ENCODE data around the gene ZC3H7A. TPM values are rescaled to one million over a fixed set of nuclear protein-coding genes. Genes with fewer than 3 reads are reported as not detected.
"Not testable (repeated sequence)": the region's sequence is repeated elsewhere in the genome, so short reads cannot be mapped to it uniquely, and the experiment has no call there.

Gene ZC3H7A
- total and polyA plus RNA-seq, 8 donors, result 20.0 to 39.6 (median 30.2) TPM

- Histone ChIP-seq H3K27ac (no peak overlapping the region), H3K36me3 (peaks cover 3 to 29% (median 25%) of the 10 kb centered on the region in 3 donors), H3K27me3 (no peaks in the 10 kb centered on the region), H3K4me1 (no peaks in the 10 kb centered on the region), H3K4me3 (no peak overlapping the region), H3K9me3 (no peaks in the 10 kb centered on the region)
- FAIRE-seq (no peak), ATAC-seq (peak in 2 of 4 donors; percentile 22 to 38), DNase-seq (no peak)
- intact Hi-C loops (cut with DNase I), result no loop called here
- no peak for TF ChIP-seq CTCF (IDR thresholded peaks at IDR 0.05)
- WGBS, 2 donors, result 77 to 80% methylated on average over 6 of the region's 6 CpGs
Measured at GRCh38 chr16:11833951-11834695, 37.1 kb upstream of the ZC3H7A start.

- ATAC-seq (no peak), DNase-seq (no peak), FAIRE-seq (no peak)
- H3K36me3 ChIP-seq, result no peaks in the 10 kb centered on the region
- intact Hi-C loops (cut with DNase I), result no loop called here
- WGBS, 2 donors, result 75 to 80% methylated on average over 5 of the region's 5 CpGs
- H3K27ac ChIP-seq, result no peak overlapping the region
- no peaks in the 10 kb centered on the region for H3K9me3 ChIP-seq
- H3K4me1 ChIP-seq, result no peaks in the 10 kb centered on the region
- H3K4me3 ChIP-seq, result no peak overlapping the region
- H3K27me3 ChIP-seq, result no peaks in the 10 kb centered on the region
- no peak for TF ChIP-seq CTCF (IDR thresholded peaks at IDR 0.05)
Measured at GRCh38 chr16:11828696-11829095, 31.6 kb upstream of the ZC3H7A start.

- H3K27me3 ChIP-seq; H3K4me1 ChIP-seq; FAIRE-seq; H3K9me3 ChIP-seq; H3K27ac ChIP-seq; ATAC-seq; intact Hi-C loops (cut with DNase I); H3K4me3 ChIP-seq; H3K36me3 ChIP-seq: not testable (repeated sequence)
- peak in 1 of 6 donors; percentile 16 for DNase-seq
- 89 to 96% methylated on average over 13 of the region's 13 CpGs for WGBS, 2 donors
Measured at GRCh38 chr16:11825520-11826165, 28.6 kb upstream of the ZC3H7A start.

DNA sequence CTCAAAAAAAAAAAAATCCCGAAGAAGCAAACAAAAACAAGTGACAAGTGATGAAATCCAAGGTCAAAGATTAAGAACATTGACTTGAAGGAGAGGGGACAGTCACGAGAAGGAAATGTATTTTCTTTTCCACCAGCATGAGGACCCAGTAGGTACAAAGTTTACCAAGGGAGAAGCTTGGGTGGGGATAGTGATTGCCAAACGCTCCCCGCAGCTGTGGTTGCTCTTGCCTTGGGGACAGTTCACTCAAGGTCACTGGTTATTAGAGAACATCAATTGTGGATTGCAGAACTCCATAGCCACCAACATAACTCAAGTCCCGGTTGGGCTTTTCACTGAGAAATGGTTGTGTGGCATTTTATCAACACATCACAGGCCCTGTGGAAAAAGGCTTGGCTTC lies 27.3 kb upstream of the ZC3H7A start:
- Histone ChIP-seq H3K9me3 (no peaks in the 10 kb centered on the region), H3K27ac (peak overlapping the region in 1 of 4 donors; percentile 7), H3K4me3 (no peak overlapping the region), H3K27me3 (no peaks in the 10 kb centered on the region), H3K36me3 (no peaks in the 10 kb centered on the region), H3K4me1 (no peaks in the 10 kb centered on the region)
- peak; percentile 83 to 91 (median 86) for ATAC-seq
- intact Hi-C loops (cut with DNase I), result no loop called here
- no peak for TF ChIP-seq CTCF (IDR thresholded peaks at IDR 0.05)
- 9 to 14% methylated on average over 5 of the region's 5 CpGs for WGBS, 2 donors
- DNase-seq, result peak in 5 of 6 donors; percentile 20 to 41 (median 30)
- FAIRE-seq, result no peak

GRCh38 chr16:11823645-11824044 lies 26.6 kb upstream of the ZC3H7A start:
- WGBS, 2 donors, result 90 to 96% methylated on average over 5 of the region's 5 CpGs

DNA sequence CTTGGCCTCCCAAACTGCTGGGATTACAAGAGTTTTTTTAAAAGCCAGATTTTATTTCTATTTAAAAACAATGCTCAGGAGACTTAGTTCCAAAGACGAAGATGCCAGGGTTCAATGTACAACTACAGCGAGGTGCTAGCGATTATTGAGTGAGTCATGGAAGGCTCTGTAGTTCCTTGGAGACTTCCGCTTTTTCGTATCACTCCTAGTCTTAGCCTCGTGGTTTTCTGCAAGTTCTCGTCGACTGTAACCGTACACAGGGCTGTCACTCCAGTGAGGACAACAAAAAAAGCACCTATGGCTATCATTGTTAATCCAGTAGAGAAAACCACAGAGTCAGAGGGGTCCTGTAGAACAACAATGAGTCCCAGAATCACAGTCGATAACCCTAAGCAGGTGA lies 22.7 kb upstream of the ZC3H7A start:
- Histone ChIP-seq H3K27me3 (no peaks in the 10 kb centered on the region), H3K4me3 (no peak overlapping the region), H3K4me1 (no peaks in the 10 kb centered on the region), H3K36me3 (no peaks in the 10 kb centered on the region), H3K9me3 (no peaks in the 10 kb centered on the region), H3K27ac (no peak overlapping the region)
- FAIRE-seq (no peak), DNase-seq (no peak), ATAC-seq (peak in 2 of 4 donors; percentile 25 to 43)
- intact Hi-C loops (cut with DNase I), result loop anchor here in 1 of 3 donors (10.0 kb wide), 1 partner anchor 285 kb away; no protein-coding TSS in a partner anchor
- WGBS, 2 donors, result 79 to 86% methylated on average over 10 of the region's 10 CpGs
- no peak for TF ChIP-seq CTCF (IDR thresholded peaks at IDR 0.05)

More at GRCh38 chr16:11823645-11824044, 26.6 kb upstream of the ZC3H7A start:
- H3K27ac ChIP-seq; FAIRE-seq; H3K4me1 ChIP-seq; H3K4me3 ChIP-seq; ATAC-seq; H3K9me3 ChIP-seq; H3K27me3 ChIP-seq; H3K36me3 ChIP-seq; intact Hi-C loops (cut with DNase I): not testable (repeated sequence)
- DNase-seq, result peak in 1 of 6 donors; percentile 3

DNA sequence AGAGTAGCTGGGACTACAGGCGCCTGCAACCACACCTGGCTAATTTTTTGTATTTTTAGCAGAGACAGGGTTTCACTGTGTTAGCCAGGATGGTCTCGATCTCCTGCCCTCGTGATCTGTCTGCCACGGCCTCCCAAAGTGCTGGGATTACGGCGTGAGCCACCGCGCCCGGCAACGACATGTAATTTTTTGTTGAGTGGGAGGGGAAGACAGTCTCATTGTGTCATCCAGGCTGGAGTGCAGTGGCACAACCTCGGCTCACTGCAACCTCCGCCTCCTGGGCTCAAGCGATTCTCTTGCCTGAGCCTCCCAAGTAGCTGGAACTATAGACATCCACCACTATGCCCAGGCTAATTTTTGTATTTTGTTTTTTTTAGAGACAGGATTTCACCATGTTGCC lies 21.9 kb upstream of the ZC3H7A start:
- DNase-seq, result peak in 1 of 6 donors; percentile 12
- intact Hi-C loops (cut with DNase I), result loop anchor here in 1 of 3 donors (10.0 kb wide), 1 partner anchor 284 kb away; no protein-coding TSS in a partner anchor
- not testable (repeated sequence) for FAIRE-seq

More for the DNA sequence above, 21.9 kb upstream of the ZC3H7A start:
- not testable (repeated sequence) for H3K4me1 ChIP-seq, H3K4me3 ChIP-seq, H3K9me3 ChIP-seq, H3K27me3 ChIP-seq, ATAC-seq, H3K36me3 ChIP-seq, H3K27ac ChIP-seq
- WGBS, 2 donors, result 85 to 86% methylated on average over 13 of the region's 13 CpGs

All from pancreas (tissue), 10 donors.